Urothelium cell line (cell line): ENCODE results near the gene TMED10.
A peak's percentile ranks its signal among the peaks of the same experiment; 100 is the strongest.
"Not testable (repeated sequence)": the region's sequence is repeated elsewhere in the genome, so short reads cannot be mapped to it uniquely, and the experiment has no call there.

Experiments
- DNase-seq: peaks from one replicate; pipeline ENCODE4 v3.0.0; 2011; ENCODE audit warnings: low spot score, mixed read lengths
- FAIRE-seq: peaks from 2 replicates; lab custom pipeline; 2011; peaks lifted over from hg19 to GRCh38; lab: Jason Lieb, UNC

The TMED10 gene

DNA sequence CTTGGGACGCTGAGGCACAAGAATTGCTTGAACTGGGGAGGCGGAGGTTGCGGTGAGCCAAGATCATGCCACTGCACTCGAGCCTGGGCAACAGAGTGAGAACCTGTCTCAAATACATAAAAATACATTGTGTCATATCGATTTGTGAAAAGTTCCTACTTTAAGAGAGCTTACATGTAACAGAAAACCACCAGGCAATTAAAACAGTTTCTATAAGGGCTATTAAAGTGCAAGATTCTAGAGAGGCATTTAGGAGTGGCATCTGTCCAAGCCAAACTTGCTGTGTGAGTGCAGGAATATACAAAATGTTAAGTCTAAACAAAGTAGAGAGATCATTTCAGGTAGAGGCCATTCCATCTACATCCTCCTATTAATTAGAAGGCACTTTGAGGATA is 47.8 kb downstream of the TMED10 start:
- DNase-seq: no peak

GRCh38 chr14:75127903-75128595 is 48.4 kb downstream of the TMED10 start:
- no peak for FAIRE-seq
- no peak for DNase-seq

More for the DNA sequence above, 47.8 kb downstream of the TMED10 start:
- FAIRE-seq: no peak

DNA sequence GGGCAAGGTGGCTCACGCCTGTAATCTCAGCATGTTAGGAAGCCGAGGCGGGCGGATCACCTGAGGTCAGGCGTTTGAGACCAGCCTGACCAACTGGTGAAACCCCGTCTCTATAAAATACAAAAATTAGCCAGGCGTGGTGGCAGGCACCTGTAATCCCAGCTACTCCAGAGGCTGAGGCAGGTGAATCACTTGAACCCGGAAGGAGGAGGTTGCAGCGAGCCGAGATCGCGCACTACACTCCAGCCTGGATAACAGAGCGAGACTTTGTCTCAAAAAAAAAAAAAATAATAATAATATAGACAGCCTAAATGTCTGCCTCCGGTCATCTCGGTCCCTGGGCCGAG is 49.0 kb downstream of the TMED10 start:
- DNase-seq, FAIRE-seq: not testable (repeated sequence)

GRCh38 chr14:75126679-75127473 is 49.5 kb downstream of the TMED10 start, which contains the start of gene NEK9:
NEK9 (minus strand) TSS chr14:75127048; CDS start chr14:75126921, 127 bp downstream.
- peak; percentile 97 for DNase-seq
- FAIRE-seq: peak; percentile 61

GRCh38 chr14:75126121-75126544 is 50.3 kb downstream of the TMED10 start:
- no peak for FAIRE-seq
- no peak for DNase-seq

GRCh38 chr14:75125617-75126016 is 50.8 kb downstream of the TMED10 start:
- no peak for DNase-seq

DNA sequence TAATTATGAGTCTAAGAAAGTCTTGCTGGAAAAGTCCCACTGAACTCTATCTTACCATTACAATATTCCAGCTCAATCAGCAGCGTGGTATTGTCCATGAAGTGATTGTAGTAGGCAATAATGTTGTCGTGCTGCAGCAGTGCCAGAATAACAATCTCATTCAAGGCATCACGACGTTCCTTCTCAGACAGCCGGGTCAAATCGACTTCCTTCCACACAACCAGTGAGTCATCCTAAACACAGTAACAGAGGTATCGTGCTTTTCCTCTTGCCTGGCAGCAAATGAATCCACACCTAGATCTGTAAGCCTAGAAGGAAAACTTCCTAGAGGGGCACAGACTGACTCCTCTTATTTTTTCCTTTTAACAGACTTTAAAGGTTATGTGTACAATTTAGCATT is 52.4 kb downstream of the TMED10 start:
- peak; percentile 71 for DNase-seq
- FAIRE-seq: no peak

More at GRCh38 chr14:75125617-75126016, 50.8 kb downstream of the TMED10 start:
- FAIRE-seq: no peak

- FAIRE-seq (no peak), DNase-seq (no peak)
These were observed 54.9 kb downstream of the TMED10 start for GRCh38 chr14:75121552-75121951.

- no peak for FAIRE-seq
- DNase-seq: no peak
These were observed 55.7 kb downstream of the TMED10 start for GRCh38 chr14:75120541-75121291.

DNA sequence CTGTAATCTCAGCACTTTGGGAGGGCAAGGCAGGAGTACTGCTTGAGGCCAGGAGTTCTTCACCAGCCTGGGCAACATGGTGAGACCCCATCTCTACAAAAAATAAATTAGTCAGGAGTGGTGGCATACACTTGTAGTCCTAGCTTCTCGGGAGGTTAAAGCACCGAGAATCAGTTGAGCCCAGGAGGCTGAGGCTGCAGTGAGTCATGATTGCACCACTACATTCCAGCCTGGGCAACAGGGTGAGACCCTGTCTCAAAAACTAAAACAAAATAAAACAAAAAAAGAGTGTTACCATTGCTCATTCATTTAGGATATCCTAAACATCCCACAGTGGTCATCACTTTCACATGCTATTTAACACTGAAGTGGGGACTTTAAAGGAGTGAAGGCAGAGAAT is 57.4 kb downstream of the TMED10 start:
- DNase-seq (no peak), FAIRE-seq (no peak)

GRCh38 chr14:75113932-75114539 is 62.4 kb downstream of the TMED10 start:
- no peak for FAIRE-seq

DNA sequence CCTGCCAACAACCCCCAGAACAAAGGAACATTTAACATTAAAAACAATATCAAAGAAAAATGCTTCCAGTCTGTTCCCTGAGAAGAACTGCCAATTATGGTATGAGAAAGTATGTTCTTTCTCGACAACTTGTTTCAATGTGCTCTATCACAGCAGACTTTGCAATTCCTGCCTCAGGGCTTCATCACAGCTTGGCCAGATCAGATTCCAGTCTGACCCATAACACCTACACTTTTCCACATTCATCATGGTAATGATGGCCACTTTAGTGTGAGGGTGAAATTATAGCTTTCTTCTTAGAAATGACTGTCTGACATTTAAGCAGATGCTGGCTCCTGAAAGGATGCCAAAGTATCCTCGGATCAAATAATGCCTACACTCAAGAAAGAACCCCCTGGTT is 66.5 kb downstream of the TMED10 start:
- DNase-seq (no peak), FAIRE-seq (peak; percentile 56)

More at GRCh38 chr14:75113932-75114539, 62.4 kb downstream of the TMED10 start:
- no peak for DNase-seq

- DNase-seq: no peak
- FAIRE-seq: no peak
These were observed 69.2 kb downstream of the TMED10 start for GRCh38 chr14:75107186-75107585.

DNA sequence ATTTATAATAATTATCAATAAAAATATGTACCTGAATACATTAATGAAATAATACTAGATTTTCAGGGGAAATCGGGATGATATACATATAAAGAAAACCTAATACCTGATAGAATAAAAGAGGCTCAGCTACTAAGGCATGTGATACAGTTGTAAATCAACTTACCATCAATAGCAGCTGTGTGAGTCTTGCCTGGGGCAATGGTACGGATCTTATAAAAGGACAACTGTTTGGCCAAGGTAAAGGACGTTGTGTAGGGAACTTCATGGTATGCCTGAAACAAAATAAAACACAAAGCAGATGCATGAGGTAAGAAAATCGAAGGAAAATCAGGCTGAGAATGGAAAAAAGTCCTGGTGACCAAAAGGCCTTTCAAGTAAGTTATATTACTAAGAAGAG is 74.9 kb downstream of the TMED10 start:
- no peak for DNase-seq
- no peak for FAIRE-seq

- no peak for DNase-seq
- no peak for FAIRE-seq
These were observed 77.7 kb downstream of the TMED10 start for GRCh38 chr14:75098682-75099081.

DNA sequence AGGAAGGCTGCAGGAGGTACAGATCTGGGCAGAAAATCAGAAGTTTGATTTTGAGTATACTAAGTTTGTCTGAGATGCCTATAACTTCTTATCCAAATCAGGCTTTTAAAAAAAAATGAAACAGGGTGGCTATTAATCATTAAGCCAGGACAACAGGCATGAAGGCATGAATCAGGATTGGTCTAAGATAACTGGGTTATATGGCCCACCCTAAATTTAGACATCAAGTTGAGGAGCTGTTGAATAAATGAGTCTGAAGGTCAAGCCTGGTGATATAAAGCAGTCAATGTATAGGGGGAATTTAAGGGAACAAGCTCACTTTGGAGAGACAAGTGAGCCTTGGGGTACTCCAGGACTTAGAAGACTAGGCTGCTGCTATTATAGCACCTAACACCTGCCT is 78.2 kb downstream of the TMED10 start:
- FAIRE-seq: no peak

DNA sequence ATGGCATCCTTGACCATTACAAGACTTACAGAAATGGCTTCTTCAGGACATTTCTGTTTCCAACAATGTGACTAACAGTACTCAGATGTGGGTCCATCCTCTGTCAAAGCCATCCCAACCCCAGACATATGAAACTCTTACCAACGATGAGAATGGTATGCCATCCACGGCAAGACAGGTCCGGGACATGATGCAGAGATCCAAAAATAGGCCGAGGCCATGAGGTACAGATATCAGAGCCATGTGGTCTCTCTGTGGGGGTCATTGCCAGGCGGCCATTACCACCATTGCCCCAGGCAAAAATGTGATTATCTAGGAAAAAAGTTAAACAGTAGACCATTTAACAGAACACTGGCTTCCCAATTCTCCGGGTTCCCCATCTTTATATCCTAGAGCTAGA is 79.5 kb downstream of the TMED10 start:
- DNase-seq (no peak), FAIRE-seq (no peak)

More for the DNA sequence above, 78.2 kb downstream of the TMED10 start:
- no peak for DNase-seq

- FAIRE-seq: no peak
- no peak for DNase-seq
These were observed 80.7 kb downstream of the TMED10 start for GRCh38 chr14:75095690-75096089.

DNA sequence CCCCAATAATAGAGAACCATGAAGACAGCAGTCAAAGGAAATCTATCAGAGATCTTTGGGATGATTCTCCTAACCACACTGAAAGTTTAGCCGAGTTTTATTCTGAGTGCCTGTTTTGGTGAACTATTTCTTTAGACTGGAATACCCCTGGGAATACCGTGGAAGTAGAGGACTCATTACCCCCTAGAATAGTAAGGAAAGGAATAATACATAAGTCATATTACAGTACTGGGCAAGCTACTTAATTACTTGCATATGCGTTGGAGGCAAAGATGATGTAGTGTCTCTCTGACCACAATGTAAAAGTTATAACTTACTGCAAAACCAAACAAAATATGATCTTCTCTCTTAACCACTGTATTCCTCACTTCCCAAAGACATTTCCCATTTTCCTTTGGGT is 81.5 kb downstream of the TMED10 start:
- DNase-seq (no peak), FAIRE-seq (no peak)

- DNase-seq (no peak), FAIRE-seq (no peak)
These were observed 83.7 kb downstream of the TMED10 start for GRCh38 chr14:75092698-75093097.

DNA sequence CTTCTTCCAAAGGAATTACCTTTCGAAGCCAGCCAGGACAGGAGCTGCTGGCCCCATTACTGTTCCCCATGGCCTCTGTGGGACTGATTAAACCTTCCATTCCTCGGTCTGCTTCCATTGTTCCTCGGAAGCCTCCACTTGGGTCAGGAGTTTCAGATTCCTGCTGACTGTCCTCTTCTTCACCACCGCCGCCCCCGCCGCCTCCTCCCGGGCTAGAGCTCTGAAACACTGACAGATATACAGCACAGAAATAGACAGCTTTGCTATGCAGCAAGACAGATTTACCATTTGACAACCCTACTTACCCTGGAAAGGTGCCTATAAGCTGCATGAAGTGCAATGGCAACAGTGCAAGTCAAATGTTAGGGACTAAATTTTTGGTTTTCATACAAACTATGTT is 85.2 kb downstream of the TMED10 start:
- FAIRE-seq: no peak
- DNase-seq: no peak
